GM04503 (cell line): ENCODE results near the gene CACNA2D1.

Experiments
- DNase-seq: peaks from one replicate; pipeline ENCODE4 v3.0.0-alpha.2; 2012; ENCODE audit warnings: low read depth

CACNA2D1 gene

DNA sequence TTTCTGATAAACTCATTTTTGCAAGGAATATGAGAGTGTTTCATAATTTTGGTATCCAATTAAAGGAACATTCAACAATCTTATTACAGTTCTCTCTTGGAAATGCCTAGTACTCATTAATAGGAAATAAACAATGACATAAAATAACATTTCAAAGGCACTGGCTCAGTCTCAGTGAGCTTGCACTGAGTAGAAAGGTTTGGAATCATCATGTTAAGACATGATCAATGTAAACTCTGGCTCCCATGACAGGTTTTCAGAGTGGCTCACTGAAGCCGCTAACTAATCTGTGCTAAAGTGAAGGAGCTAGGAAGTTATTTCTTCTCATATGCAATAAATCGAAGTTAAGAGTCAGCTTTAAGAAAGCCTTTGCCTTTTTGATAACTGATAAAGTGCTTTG lies 470.5 kb downstream of the CACNA2D1 start:
- DNase-seq, result no peak

DNA sequence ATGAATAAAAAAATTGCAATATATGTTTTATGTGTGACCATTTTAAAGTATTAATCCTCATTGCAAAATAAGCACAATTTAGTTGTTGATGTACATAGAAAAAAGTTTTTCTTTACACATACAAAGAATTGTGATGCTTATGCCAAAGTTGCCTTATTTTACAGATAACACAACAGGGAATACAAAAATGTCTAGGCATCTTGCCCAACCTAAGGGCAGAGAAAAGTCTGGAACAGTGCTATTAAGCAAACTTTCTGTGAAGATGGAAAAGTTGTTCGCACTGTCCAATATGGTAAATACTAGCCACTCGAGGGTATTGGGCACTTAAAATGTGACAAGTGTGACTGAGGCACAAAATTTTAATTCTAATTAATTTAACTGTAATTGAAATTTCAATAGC lies 483.6 kb downstream of the CACNA2D1 start:
- no peak for DNase-seq

DNA sequence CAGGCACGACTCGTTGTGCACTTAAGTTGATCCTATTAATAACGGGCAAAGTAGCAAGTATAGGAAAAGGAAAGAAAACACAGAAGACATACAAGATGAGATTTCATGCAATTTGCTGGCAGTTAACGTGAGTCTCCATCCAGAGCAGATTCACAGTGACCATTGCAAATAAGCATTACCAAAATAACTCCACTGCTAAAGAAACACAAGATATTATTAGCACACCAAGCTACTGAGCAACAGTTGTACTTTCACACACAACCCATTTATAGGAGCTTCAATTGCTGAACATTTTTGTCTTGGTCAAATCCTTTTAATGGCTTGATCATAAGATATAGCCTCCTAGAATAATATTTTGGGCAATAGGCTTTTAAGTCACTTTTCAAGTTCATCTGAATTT lies 486.1 kb downstream of the CACNA2D1 start:
- no peak for DNase-seq

DNA sequence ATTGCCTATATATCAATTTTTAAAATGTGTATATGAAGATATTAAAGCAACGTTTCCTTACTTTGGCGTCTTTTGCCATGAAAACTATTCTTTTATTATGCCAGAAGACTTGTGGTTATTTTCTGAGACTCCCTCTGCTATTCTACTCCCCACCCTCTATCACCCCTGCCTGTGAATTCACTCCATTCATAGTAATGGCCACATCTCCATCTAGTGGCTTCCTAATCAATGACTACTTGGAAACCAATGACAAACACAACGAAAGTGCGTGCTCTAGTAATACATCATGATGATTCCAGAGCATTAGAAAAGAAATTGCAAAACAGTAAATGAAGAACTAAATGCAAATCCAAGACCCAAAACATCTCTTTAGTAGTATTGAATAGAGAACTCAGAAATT lies 487.1 kb downstream of the CACNA2D1 start:
- peak; percentile 12 for DNase-seq

DNA sequence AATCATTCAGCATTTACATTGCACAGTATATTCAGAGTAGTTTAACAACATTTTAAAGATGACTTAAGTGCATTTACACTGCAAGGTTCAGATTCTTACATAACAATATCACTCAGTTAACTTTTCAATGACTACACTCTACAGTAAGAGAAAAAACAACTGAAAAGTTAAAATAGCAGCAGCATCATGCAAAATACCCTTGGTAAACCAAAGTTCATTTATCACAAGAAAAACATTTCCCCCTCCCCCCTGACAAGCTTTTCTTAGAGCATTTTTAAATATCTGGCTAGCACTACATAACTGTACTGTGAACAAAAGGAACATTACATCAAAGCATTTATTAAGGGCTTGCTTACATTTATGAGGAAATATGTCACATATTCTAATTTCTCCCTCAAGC lies 494.3 kb downstream of the CACNA2D1 start:
- no peak for DNase-seq

DNA sequence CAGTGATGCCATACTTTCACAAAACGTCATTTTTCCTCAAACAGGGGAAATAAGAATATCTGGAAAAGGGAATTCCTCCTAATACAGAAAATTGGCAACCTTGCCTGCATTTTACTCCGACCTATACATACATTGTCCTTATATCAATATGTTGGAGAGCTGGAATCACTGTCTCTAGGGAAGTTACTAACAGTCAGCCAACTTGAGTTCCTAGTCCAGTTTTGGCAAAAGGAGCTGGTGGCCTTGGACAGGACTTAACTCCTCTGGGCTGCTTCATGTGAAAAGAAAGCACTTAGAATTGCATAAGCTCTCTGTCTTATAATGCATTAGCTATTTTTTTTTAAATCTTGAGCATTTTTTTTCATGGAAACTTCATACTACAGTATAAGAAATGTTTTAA lies 499.5 kb downstream of the CACNA2D1 start:
- no peak for DNase-seq

DNA sequence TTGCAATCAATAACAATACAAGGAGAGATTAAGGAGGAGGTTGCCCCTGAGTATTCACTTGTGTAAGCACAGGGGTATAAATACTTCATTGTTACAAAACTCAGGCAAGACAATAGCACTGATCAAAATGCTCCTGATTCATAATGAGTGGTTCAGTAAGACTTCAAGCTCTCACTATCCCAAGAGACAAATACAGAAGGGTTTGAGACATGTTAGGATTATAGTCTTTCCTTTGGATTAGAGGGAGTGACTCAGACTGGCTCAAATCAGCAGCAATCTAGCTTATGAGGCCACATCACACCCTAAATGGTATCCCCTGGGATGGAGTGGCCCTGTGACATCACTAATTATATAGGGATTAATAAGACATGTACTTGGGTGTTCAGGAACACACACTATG lies 506.5 kb downstream of the CACNA2D1 start:
- DNase-seq, result no peak

DNA sequence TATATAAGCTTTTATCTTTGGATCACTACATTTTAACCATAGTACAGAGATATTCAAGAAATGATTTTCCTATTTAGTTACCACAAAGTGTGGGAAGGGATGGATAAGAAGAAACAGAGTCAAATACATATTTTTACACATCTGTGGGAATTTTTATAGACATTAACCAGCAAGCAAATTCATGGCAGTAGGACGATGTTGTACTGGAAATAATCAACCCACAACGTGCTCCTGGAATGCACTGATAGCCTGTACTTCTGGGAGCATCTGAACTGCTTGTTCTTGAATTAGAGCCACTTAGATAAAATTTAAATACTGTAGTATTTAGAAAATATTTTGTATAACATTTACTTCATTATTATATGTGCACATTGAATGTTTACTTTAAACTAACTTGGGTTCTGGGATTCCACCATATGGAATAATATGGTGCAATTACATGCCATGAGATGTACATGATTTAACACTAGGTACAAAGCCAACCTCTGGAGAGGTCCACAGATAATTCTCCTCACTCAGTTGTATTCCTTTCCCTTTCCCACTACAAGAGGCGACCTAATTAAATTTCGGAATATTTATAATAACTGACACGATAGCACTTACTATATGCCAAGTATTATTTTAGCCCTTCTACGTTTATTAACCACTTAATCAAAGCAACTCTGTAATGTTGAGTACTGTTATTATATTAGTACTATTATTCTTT lies 508.8 kb downstream of the CACNA2D1 start:
- DNase-seq, result no peak

DNA sequence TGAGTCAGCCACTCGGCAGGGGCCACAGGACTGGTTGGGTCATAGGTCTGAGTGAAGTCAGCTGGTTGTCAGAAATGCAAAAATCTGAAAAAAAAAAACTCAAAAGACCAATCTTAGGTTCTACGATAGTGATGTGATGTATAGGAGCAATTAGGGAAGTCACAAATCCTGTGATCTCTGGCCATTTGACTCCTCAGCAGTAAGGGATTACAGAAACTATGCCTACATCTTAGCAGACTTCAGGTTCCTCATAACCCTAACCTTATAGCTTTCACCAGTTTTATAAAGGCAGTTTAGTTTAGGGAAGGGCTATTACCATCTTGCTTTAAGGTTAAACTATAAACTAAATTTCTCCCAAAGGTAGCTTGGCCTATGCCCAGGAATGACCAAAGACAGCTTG lies 510.6 kb downstream of the CACNA2D1 start:
- no peak for DNase-seq

DNA sequence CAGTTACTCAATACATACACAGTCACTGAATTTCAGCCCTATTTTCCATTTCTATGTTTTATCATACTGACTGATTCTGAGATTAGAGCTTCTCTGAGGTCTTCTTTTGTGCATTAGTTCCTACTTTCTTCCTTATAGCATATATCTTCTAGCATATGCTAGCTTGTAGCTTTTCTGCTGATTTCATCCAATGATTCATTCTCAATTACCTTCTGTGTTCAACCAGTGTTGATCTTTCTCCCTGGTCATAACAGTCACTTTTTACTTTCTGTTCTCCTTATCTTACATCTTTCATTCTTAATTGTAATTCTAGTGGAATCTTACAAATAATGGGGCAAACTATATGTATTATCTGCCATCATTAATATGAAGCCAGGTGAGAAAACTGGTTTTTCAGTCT lies 514.2 kb downstream of the CACNA2D1 start:
- DNase-seq, result no peak

DNA sequence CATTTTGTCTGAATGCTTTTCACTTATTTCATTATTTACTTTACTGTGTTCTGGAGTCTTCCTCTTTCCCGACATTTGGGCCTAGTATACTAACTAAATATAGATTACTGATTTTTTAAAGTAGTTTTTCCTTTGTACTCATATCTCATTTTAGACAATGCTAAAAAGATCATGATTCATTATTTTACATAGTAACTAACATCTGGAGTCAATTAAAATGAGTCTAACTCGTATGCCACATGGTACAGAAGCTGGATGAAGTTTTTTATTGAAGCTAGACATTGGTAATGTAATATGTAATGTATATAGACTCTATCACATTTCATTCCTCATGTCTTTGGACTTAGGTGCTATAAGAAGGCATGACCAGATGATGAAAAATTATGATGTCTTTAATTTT lies 517.4 kb downstream of the CACNA2D1 start:
- DNase-seq, result no peak

DNA sequence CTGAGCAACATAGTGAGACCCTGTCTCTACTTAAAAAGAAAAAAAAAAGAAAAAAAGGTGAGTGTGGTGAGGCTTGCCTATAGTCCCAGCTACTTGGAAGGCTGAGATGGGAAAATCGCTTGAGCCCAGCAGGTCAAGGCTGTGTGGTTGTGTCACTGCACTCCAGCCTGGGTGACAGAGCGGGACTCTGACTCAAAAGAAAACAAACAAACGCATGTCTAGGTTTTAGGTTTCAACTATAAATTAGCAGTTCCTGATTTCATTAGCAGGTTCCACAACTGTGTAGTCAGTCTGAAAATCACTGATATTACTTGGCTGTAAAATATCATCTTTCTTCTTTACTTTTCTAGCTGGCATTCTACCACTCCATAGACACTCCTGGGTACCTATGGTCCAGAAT lies 518.0 kb downstream of the CACNA2D1 start:
- no peak for DNase-seq

DNA sequence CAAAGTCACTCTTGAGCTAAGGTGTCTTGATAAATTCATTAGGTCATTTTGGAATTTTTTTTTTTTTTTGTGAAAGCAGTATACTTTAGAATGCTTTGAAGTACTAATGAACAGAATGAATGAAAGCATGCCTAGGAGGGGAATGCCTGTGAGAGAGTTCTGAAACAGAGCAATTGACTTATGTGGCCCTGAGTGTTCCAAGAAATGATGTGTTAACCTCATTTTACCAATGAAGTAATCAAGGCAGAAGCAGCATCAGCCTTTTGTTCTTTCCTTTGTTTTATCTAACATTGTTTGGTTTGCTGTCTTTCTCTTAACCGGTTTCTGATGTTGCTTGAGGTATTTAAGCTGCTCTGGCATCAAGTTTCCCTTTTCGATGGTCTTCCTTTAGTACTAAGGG lies 519.1 kb downstream of the CACNA2D1 start:
- DNase-seq, result no peak

DNA sequence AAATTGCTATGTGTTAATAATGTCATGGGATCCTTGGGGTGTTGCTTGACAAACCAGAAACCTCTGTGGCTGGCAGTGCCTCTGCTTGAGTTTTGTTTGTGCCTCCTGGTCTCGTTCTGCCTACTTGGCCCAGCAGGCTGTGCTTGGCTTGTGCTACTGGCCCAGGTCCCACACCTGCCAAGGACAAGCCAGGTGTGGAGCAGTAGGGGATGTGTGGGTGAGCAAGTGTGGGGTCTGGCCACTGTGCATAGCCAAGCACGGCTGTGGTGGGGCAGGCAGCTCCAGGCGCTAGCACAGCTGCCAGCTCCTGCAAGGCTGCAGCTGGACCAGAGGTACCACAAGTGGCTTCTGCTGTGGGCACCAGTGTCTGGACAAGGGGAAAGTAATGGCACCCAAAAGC lies 524.1 kb downstream of the CACNA2D1 start:
- DNase-seq, result no peak

DNA sequence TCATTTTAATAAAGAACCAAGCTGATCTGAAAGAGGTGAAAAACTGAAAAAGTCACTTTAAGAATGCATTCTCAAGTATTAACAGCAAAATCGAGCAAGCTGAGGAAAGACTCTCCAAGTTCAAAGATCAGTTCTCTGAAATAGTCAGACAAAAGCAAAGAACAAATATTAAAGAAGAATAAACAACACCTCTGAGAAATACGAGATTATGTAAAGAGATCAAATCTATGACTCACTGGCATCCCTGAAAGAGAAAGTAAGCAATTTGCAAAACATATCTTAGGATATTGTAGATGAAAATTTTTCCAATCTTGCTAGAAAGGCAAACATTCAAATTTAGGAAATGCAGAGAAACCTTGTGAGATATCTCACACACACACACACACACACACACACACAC lies 535.4 kb downstream of the CACNA2D1 start:
- no peak for DNase-seq

DNA sequence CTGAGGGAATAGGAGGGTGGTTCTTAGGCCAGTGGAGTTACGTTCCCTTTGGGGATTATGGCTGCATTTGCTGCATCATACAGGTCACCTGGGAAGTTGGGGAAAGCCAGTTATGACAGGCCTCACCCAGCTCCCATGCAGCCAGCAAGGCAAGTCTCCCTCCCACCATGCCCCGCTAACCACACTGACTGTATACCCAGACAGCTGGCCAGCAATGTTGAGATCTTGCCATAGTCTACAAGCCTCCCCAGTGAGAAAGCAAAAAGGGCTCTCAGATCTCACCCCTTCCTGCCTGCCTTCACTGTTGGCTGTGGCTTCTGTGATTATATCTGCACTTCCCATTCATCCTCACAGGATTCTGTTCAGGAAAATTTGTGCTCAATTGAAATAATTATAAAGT lies 540.5 kb downstream of the CACNA2D1 start:
- no peak for DNase-seq

DNA sequence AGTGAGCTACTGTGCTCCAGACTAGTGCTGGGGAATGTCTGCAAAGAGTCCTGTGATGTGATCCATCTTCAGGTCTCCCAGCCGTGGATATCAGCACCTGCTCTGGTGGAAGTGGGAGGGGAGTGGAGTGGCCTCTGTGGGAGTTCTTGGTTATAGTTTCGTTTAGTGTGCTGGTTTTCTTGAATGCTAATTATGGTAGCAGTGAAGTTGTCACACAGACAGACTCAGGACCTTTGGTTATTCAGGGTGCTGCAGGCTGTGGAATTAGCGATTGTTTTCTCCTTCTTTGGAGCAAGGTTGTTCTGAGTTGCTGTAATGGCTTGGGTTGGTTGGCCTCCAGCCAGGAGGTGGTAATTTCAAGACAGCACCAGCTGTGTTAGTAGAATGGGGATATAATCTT lies 541.0 kb downstream of the CACNA2D1 start:
- DNase-seq, result no peak
